WI38 (cell line): ENCODE measurements around the gene PPP2R3A.

Experiments
- H3K4me3 ChIP-seq: 2 replicates; pipeline ENCODE4 v1.5.1; 2011; ENCODE audit warnings: low read depth, mild to moderate bottlenecking, control low read depth, low read length
- CTCF ChIP-seq: IDR thresholded peaks from 2 replicates; pipeline ENCODE4 v1.5.1; 2012; ENCODE audit warnings: low read depth, mild to moderate bottlenecking, control low read depth, low read length

The PPP2R3A gene

DNA sequence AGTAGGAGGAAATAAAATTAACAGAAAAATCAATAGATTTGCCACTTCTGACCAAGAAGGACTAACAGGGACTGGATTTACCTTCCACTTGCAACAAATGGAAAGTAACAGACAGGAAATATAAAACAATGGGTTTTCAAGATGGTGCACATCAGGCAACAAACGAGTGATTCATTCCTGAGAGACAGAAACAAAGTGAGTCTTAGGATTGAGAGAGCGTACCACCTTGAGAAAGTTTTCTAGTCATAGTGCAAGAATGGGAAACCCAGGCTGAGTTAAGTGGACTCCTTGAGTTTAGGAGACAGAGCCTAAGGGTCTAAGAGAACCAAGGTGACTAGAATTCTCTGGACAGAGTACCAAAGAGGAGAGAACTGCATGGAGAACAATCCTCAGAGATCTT is 101.7 kb downstream of the PPP2R3A start:
- TF ChIP-seq CTCF: no peak
- no peak overlapping the region for H3K4me3 ChIP-seq

DNA sequence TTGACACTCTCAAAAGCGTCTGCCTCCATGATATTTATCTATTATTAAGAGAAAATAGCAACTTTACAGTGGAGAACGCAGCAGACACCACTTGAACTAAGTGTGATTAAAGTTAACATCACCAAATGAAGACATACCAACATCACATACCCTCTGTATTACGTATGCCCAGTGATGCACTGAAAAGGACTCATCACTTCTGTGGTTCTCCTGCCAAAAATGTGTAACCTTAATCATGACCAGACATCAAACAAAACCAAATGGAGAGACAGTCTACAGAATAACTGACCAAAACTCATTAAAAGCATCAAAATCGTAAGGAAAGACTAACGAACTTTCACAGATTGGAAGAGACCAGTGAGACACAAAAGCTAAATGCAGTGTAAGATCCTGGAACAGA is 103.2 kb downstream of the PPP2R3A start:
- TF ChIP-seq CTCF: no peak
- no peak overlapping the region for H3K4me3 ChIP-seq

DNA sequence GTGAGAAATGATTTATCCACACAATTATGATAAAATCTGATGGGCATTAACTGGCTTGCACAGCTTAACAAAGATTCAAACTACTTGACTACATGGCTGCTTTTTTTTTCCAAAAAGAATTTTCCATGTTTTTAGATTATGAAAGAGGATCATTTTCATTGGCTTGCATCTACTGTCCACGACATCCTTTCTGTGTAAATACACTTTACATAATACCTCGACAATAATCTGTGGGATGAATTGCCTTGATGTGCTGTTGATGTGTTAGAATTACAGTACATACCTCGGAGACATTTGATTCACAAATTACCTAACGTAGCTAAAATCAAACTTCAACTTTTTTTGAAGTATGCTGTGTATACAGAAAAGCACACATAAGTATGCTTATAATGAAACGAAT is 104.4 kb downstream of the PPP2R3A start:
- H3K4me3 ChIP-seq: 0 out of 2 replicates have a peak overlapping the region, but pooled peaks have one; percentile 2
- no peak for TF ChIP-seq CTCF

GRCh38 chr3:136070334-136070733 is 104.8 kb downstream of the PPP2R3A start:
- no peak overlapping the region for H3K4me3 ChIP-seq
- TF ChIP-seq CTCF: no peak

DNA sequence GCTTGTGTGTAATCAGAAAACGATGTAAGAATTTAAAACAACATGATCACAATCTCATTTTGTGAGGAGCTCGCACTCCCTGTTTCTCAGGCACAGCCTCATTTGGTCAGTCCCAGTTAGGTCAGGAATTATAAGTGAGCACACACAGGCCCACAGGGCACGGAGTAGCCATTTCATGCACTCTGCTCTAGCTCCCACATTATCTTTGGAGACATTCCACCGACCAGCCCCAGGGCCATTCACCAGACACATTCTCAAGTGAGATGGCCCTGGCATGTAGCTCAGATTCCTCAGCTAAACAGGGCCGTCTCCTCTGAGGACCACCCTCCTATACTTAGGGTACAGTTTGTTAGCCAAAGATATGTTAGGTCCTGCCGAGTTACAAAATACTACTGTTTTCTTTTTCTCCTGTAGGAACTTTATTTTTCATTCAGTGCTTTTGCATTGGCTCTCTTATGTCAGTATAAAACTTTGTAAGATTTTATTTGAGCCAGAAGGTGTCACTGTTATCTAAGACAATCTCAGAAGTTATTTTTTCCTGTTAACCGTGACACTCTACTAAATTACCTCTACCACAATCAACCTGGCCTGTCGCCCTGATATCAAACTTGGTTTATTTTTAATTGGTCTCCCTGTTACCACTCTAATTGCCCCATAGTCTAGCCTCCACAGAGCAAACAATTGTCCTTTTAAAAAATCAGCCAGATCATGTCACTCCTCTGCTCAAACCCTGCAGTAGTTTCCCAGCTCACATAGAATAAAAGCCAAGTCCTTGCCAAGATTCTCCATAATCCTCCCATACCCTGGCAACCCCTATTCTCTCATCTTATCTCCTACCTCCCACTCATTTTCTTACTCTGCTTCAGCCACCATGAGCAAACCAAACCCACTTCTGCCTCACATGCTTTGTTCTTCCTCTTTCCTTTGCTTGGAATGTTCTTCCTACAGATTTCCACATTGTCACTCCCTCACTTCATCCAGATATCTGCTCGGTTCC is 105.7 kb downstream of the PPP2R3A start:
- no peak for TF ChIP-seq CTCF
- H3K4me3 ChIP-seq: no peak overlapping the region

DNA sequence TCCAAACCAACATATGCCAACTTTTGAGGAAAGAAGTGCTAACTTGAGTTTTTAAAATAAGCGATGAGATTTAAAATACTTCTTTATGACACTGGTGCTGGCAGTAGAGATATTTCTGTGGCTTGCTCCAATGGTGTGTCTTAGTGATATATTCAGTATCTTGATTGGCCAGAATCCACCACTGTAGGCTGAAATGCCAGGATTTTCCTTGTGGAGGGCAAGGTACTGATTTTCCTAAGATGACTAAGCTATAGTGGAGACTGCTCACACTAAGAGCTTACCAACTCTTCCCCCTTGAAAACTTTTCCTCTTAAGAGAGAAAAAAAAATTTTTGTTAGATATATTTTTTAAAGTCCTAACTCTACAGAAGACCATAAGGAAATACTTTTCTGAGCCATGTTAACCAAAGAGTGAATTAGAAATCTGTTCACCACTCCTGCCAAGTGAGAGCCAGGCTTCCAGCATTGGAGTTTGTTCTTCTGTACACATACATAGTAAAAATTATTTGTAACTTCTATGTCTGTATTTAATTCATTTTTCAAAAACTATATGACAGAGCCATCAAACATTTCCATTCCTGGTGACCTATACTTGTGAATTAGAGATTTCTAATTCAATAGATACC is 109.1 kb downstream of the PPP2R3A start:
- TF ChIP-seq CTCF: no peak

GRCh38 chr3:136075218-136075808 is 109.8 kb downstream of the PPP2R3A start:
- TF ChIP-seq CTCF: peak; percentile 83

More for the DNA sequence above, 109.1 kb downstream of the PPP2R3A start:
- no peak overlapping the region for H3K4me3 ChIP-seq

More at GRCh38 chr3:136075218-136075808, 109.8 kb downstream of the PPP2R3A start:
- no peak overlapping the region for H3K4me3 ChIP-seq
